Stimulated activated CD8-positive, alpha-beta memory T cell treated with anti-CD3 and anti-CD28 coated beads, Interleukin-15, amount 100 ng/mL, for 1 hour (primary cell): ENCODE measurements around the gene C19orf12.

Source experiments
- DNase-seq: peaks from one replicate; pipeline ENCODE4 v3.0.0-alpha.2; 2020; ENCODE audit warnings: low read depth

The C19orf12 gene

GRCh38 chr19:29714953-29715700 lies at the start of gene C19orf12:
C19orf12 (minus strand) TSS chr19:29715261; CDS start chr19:29708413, 6,848 bp downstream.
- DNase-seq: no peak

- no peak for DNase-seq
Measured at GRCh38 chr19:29764361-29764760, 49.3 kb upstream of the C19orf12 start.

GRCh38 chr19:29763196-29763595 lies 48.1 kb upstream of the C19orf12 start:
- DNase-seq: no peak

GRCh38 chr19:29761575-29762232 lies 46.6 kb upstream of the C19orf12 start:
- DNase-seq: no peak

GRCh38 chr19:29760752-29761502 lies 45.9 kb upstream of the C19orf12 start:
- DNase-seq: no peak

- no peak for DNase-seq
Measured at GRCh38 chr19:29759359-29759758, 44.3 kb upstream of the C19orf12 start.

- no peak for DNase-seq
Measured at GRCh38 chr19:29758863-29759262, 43.8 kb upstream of the C19orf12 start.

- no peak for DNase-seq
Measured at GRCh38 chr19:29757551-29757950, 42.5 kb upstream of the C19orf12 start.

- DNase-seq: no peak
Measured at GRCh38 chr19:29753934-29754305, 38.9 kb upstream of the C19orf12 start.

- no peak for DNase-seq
Measured at GRCh38 chr19:29753190-29753933, 38.3 kb upstream of the C19orf12 start.

GRCh38 chr19:29752450-29753025 lies 37.5 kb upstream of the C19orf12 start:
- DNase-seq: no peak

- DNase-seq: no peak
Measured at GRCh38 chr19:29751932-29752331, 36.9 kb upstream of the C19orf12 start.

- DNase-seq: no peak
Measured at GRCh38 chr19:29750001-29750400, 34.9 kb upstream of the C19orf12 start.

- DNase-seq: no peak
Measured at GRCh38 chr19:29748996-29749849, 34.2 kb upstream of the C19orf12 start.

- DNase-seq: no peak
Measured at GRCh38 chr19:29745253-29745652, 30.2 kb upstream of the C19orf12 start.

- no peak for DNase-seq
Measured at GRCh38 chr19:29743681-29744080, 28.6 kb upstream of the C19orf12 start.

GRCh38 chr19:29741776-29742175 lies 26.7 kb upstream of the C19orf12 start:
- DNase-seq: no peak

- DNase-seq: no peak
Measured at GRCh38 chr19:29741226-29741625, 26.2 kb upstream of the C19orf12 start.

- no peak for DNase-seq
Measured at GRCh38 chr19:29737461-29738000, 22.5 kb upstream of the C19orf12 start.

- DNase-seq: no peak
Measured at GRCh38 chr19:29735829-29736228, 20.8 kb upstream of the C19orf12 start.
